Activated B cell treated with CpG ODN at 0.5 μM for 24 hours (primary cell): Measurements from ENCODE around the gene OR10P1. TPM values are rescaled to one million over a fixed set of nuclear protein-coding genes. Genes with fewer than 3 reads are reported as not detected.

ENCODE experiments used
- ATAC-seq: fragments of 200-7000 bp; cut with Tn5 transposase; one replicate; pipeline ENCODE4 v1.10.0; 2021; ENCODE audit warnings: low read depth, mild to moderate bottlenecking, moderate library complexity
- CTCF ChIA-PET: fragments of 350-600 bp; sonication (Branson Sonifier 250); formaldehyde crosslinking; loops from one replicate; lab custom pipeline; 2021; ENCODE audit warnings: antibody characterized with exemption; lab: Charles Lee
- POLR2A ChIA-PET: fragments of 350-600 bp; sonication (Branson Sonifier 250); formaldehyde crosslinking; loops from one replicate; lab custom pipeline; 2021; ENCODE audit warnings: antibody characterized with exemption; lab: Charles Lee
- DNase-seq: peaks from one replicate; pipeline ENCODE4 v3.0.0; 2022
- H3K27ac Mint-ChIP-seq: one replicate; pipeline ENCODE4 v1.8.0; 2020; ENCODE audit warnings: mixed read lengths
- H3K27me3 Mint-ChIP-seq: one replicate; pipeline ENCODE4 v1.8.0; 2021; ENCODE audit warnings: mixed read lengths
- H3K36me3 Mint-ChIP-seq: one replicate; pipeline ENCODE4 v1.8.0; 2021; ENCODE audit warnings: low read depth, mixed read lengths
- H3K4me1 Mint-ChIP-seq: one replicate; pipeline ENCODE4 v1.8.0; 2021; ENCODE audit warnings: mixed read lengths
- H3K4me3 Mint-ChIP-seq: one replicate; pipeline ENCODE4 v1.8.0; 2020; ENCODE audit warnings: mild to moderate bottlenecking, mixed read lengths
- H3K9me3 Mint-ChIP-seq: one replicate; pipeline ENCODE4 v1.8.0; 2020; ENCODE audit warnings: mixed read lengths
- intact Hi-C: fragments of 100-400 bp; cut with micrococcal nuclease; formaldehyde crosslinking; loops from one replicate; pipeline ENCODE4 v1.15.1; 2024
- total RNA-seq: library from RNA; stranded (reverse); gene quantifications from 2 replicates; pipeline ENCODE4 v1.2.3, GENCODE V29; 2022
- TF ChIP-seq, protein P1 (sequence below): fragments of 200-600 bp; IDR thresholded peaks from one replicate; pipeline ENCODE4 v1.8.0; 2022; ENCODE audit warnings: antibody characterized with exemption, mild to moderate bottlenecking

The OR10P1 gene
- total RNA-seq, 1 donor from 2014 or later = not detected

DNA sequence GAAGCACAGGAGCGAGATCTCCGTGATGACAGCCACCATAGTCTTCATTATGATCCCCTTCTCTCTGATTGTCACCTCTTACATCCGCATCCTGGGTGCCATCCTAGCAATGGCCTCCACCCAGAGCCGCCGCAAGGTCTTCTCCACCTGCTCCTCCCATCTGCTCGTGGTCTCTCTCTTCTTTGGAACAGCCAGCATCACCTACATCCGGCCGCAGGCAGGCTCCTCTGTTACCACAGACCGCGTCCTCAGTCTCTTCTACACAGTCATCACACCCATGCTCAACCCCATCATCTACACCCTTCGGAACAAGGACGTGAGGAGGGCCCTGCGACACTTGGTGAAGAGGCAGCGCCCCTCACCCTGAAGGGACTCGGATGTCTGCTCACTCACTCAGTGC, 775 bp downstream of the OR10P1 start:
- TF ChIP-seq, protein P1, sequence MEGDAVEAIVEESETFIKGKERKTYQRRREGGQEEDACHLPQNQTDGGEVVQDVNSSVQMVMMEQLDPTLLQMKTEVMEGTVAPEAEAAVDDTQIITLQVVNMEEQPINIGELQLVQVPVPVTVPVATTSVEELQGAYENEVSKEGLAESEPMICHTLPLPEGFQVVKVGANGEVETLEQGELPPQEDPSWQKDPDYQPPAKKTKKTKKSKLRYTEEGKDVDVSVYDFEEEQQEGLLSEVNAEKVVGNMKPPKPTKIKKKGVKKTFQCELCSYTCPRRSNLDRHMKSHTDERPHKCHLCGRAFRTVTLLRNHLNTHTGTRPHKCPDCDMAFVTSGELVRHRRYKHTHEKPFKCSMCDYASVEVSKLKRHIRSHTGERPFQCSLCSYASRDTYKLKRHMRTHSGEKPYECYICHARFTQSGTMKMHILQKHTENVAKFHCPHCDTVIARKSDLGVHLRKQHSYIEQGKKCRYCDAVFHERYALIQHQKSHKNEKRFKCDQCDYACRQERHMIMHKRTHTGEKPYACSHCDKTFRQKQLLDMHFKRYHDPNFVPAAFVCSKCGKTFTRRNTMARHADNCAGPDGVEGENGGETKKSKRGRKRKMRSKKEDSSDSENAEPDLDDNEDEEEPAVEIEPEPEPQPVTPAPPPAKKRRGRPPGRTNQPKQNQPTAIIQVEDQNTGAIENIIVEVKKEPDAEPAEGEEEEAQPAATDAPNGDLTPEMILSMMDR = no peak
- peaks cover 14% of the 10 kb centered on the region for H3K27me3 Mint-ChIP-seq
- ChIA-PET CTCF (interaction anchor here (1.4 kb wide), 1 partner anchor 19 kb away, joined by 5 read pairs; no protein-coding TSS in a partner anchor), POLR2A (no interaction called here)
- no peak for ATAC-seq
- H3K4me3 Mint-ChIP-seq = no peak overlapping the region
- peaks cover 15% of the 10 kb centered on the region for H3K4me1 Mint-ChIP-seq
- H3K36me3 Mint-ChIP-seq = no peaks in the 10 kb centered on the region
- no peaks in the 10 kb centered on the region for H3K9me3 Mint-ChIP-seq
- no peak overlapping the region for H3K27ac Mint-ChIP-seq
- intact Hi-C loops = no loop called here
- DNase-seq = no peak

DNA sequence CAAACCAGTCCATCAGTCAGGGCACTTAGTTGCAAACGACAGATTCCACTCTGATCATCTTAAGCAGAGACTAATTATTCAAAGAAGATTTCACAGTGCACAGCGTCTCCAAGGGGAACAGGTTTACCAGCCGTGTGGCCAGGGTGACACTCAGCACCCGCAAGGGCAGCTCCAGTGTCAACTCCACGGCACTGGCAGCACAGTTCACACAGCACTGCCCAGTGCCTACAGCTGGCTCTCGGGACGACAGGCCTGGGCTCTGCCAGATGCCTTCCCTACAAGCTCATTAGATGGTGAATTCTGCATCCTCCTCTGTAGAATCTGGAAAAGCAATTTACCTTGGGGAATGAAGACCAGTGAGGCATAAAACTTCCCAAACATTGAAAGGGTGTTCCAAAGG, 4.9 kb downstream of the OR10P1 start:
- no peaks in the 10 kb centered on the region for H3K36me3 Mint-ChIP-seq
- peak overlapping the region; percentile 68 for H3K27ac Mint-ChIP-seq
- peaks cover 6% of the 10 kb centered on the region for H3K27me3 Mint-ChIP-seq
- DNase-seq (no peak), ATAC-seq (no peak)
- no peaks in the 10 kb centered on the region for H3K9me3 Mint-ChIP-seq
- no peak overlapping the region for H3K4me3 Mint-ChIP-seq
- ChIA-PET CTCF (interaction anchor here (1.1 to 7.0 kb wide), 2 partner anchors 15 to 21 kb away, joined by 3 to 99 read pairs; no protein-coding TSS in a partner anchor), POLR2A (interaction anchor here (0.6 to 1.8 kb wide), 3 partner anchors 32 to 481 kb away, joined by 4 to 14 read pairs (median 5); no protein-coding TSS in a partner anchor)
- peaks cover 37% of the 10 kb centered on the region for H3K4me1 Mint-ChIP-seq
- TF ChIP-seq, protein P1 = no peak
- intact Hi-C loops = no loop called here

DNA sequence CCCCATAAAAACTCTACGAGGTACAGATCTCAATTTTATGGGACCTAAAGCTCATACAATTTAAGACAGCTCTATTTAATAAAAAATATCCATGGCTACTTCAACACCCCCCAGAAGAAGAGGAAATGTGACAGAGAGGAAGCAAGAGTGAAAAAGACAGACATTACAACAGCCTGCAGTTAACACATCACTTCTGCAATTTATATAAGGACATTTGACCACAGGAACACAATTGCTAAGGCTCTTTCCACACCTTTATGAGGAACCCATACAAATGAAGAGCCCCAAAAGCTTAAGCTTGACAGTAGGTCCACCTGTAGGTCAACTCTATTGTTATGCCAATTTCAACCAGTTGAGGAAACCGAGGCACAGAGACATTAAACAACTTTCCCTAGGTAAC, 5.6 kb downstream of the OR10P1 start:
- Mint-ChIP-seq H3K27me3 (peaks cover 4% of the 10 kb centered on the region), H3K4me1 (peaks cover 40% of the 10 kb centered on the region), H3K36me3 (no peaks in the 10 kb centered on the region), H3K4me3 (peak overlapping the region; percentile 55), H3K27ac (peak overlapping the region; percentile 68), H3K9me3 (no peaks in the 10 kb centered on the region)
- CTCF ChIA-PET = interaction anchor here (1.1 to 7.0 kb wide), 2 partner anchors 14 to 22 kb away, joined by 3 to 99 read pairs; no protein-coding TSS in a partner anchor
- POLR2A ChIA-PET = interaction anchor here (0.6 to 1.8 kb wide), 3 partner anchors 32 to 481 kb away, joined by 4 to 14 read pairs (median 5); no protein-coding TSS in a partner anchor
- DNase-seq (no peak), ATAC-seq (no peak)
- intact Hi-C loops = no loop called here
- TF ChIP-seq, protein P1 = no peak

DNA sequence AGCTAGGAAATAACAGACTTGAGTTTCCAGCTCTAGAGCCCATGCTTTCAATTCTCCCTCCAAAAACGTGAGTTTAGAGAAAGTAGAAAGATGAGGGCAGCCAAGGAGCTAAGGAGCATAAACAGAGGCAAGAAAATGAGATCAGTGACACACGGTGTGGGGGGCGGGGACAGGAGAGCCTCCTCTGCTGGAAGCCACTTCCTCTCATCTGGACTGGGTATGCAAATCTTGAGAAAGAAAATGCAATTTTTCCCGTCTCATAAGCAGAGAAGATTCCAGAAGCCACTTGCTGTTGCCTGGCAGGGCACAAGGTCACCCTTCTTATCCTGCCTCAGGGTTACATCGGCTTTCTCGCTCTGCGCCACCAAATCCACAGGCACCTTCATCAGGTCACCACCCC, 6.0 kb downstream of the OR10P1 start:
- ATAC-seq = no peak
- Mint-ChIP-seq H3K27ac (peak overlapping the region; percentile 68), H3K4me3 (peak overlapping the region; percentile 55)

DNA sequence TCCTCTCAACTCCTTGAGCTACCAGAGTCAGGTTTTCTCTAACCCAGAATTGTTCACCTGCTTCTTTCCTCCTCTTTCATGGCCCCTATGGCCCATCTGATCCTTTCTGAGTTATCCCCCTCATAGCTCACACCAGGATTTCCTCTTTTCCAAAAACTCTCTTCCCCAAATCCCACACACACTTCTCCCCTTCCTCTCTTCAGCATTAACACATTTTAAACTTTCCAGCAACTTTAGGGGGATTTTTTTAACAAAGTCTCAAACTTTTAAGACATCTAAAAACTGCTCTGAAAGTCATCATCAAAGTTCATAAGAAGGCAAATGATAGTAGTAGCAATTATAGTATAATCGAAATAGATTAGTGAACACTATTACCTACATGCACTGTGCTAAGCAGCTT, 7.9 kb downstream of the OR10P1 start:
- Mint-ChIP-seq H3K36me3 (no peaks in the 10 kb centered on the region), H3K9me3 (no peaks in the 10 kb centered on the region), H3K4me3 (no peak overlapping the region), H3K27me3 (no peaks in the 10 kb centered on the region), H3K4me1 (peaks cover 40% of the 10 kb centered on the region), H3K27ac (no peak overlapping the region)
- no peak for ATAC-seq
- DNase-seq = no peak
- intact Hi-C loops = no loop called here
- POLR2A ChIA-PET = no interaction called here
- TF ChIP-seq, protein P1 = no peak
- CTCF ChIA-PET = interaction anchor here (1.0 to 7.0 kb wide), 4 partner anchors 12 to 456 kb away, joined by 3 to 99 read pairs (median 4); no protein-coding TSS in a partner anchor

More for the DNA sequence above, 6.0 kb downstream of the OR10P1 start:
- Mint-ChIP-seq H3K4me1 (peaks cover 40% of the 10 kb centered on the region), H3K36me3 (no peaks in the 10 kb centered on the region), H3K9me3 (no peaks in the 10 kb centered on the region), H3K27me3 (peaks cover 2% of the 10 kb centered on the region)
- intact Hi-C loops = no loop called here
- ChIA-PET CTCF (interaction anchor here (7.0 kb wide), 1 partner anchor 14 kb away, joined by 99 read pairs; no protein-coding TSS in a partner anchor), POLR2A (interaction anchor here (1.8 kb wide), 1 partner anchor 31 kb away, joined by 5 read pairs; no protein-coding TSS in a partner anchor)
- TF ChIP-seq, protein P1 = no peak
- no peak for DNase-seq
